SKM-1 (cell line): ENCODE data around the gene ASAH2.
"Not testable (repeated sequence)": the region's sequence is repeated elsewhere in the genome, so short reads cannot be mapped to it uniquely, and the experiment has no call there.

ENCODE experiments used
- DNase-seq: peaks from one replicate; lab custom pipeline; 2025; ENCODE audit not compliant: unreplicated experiment; lab: John Stamatoyannopoulos, UW

The ASAH2 gene

DNA sequence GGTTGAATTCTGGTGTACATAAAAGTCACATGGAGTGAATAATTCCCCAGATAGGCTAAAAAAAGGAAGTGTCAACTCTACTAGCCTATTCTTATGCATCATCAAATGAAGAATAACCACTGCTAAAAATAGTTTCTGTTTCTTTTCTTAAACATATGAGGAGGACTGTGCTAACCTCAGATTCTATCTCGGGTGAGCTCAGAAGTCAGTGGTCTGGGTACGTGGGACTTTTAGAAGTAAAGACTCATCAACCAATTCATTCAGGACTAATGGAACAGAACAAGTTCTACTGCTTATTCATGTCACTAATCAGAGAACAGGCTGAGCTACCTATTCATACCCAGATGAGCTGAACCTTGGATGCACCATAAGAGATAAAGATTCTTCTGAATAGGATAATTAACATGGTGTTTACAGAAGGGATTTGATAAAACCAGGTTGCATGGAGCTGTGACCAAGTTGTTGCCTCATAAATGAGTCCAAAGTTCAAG is 9.5 kb upstream of the ASAH2 start:
- DNase-seq, result no peak

DNA sequence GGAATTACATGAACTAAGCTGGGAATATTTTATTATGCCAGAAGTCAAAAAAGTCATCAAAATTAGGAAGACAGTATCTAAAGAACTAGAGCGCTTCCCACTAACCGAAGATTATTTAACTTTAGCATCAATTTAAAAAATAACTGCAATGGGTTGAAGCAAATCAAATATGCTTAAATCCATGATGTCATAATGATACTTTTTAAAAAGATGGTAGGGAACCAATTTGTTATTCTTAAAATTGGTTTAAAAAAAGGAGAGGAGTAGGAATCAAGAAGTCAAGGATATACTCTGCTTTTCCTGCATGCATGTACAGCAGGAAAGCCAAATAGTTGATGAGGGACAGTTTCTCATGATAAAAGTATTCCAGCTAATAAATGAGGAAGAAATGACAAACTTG is 3.2 kb upstream of the ASAH2 start:
- no peak for DNase-seq

DNA sequence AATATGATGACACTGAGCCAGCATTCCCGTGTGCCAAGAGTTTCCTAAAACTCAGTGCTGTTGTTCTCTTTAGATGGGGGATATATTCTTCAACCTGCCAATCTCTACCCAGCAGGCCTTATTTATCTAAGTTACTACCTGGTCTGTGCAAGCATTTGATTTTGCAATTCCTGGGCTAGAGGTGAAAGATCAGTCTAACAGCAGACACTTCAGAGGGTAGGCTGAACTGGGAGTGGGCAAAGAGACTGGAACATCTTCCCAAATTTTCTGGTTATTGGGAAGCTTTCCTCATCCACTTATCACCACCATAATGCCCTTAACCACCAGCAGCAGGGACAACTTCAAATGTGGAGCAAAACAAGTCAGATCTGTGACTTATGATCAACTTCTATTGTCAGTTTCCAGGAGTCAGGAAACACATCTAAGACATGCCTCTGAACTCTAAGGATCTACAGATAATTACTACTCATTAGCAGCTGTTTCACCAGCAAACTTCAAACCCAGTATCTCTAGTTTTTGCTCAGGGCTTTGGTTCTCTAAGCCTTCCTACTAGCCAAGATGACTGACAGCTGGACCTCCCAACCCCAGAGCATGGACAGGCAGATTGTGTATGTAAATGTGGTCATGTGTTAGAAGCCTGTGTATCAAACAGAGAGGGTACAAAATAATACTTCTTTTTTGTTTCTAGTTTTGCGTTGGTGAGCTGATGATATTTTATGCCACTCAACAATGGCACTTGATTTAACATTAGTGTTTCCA is 1.0 kb downstream of the ASAH2 start:
- DNase-seq, result no peak

GRCh38 chr10:50248598-50248997 is 2.7 kb downstream of the ASAH2 start:
- DNase-seq, result no peak

GRCh38 chr10:50248062-50248461 is 3.3 kb downstream of the ASAH2 start:
- DNase-seq, result no peak

DNA sequence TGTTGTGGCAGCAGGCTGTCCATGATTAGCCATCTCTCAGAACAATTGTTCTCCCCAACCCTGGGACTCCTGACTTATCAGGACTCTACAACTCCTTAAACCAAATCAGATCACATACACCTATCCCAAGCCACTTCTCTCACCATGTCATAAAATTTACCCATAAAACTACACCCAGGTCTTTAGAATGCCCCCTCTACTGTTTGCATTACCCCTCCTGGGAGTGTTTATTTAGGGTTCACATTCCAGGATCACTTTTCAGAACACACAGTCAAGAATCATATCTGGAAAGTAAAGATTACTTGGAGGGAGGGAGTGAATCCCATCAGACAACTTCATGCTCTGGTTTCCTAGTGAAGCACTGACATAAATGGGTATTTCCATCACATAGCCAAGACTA is 7.1 kb downstream of the ASAH2 start:
- DNase-seq, result no peak

- DNase-seq, result no peak
Observed at GRCh38 chr10:50242777-50243176, 8.5 kb downstream of the ASAH2 start.

DNA sequence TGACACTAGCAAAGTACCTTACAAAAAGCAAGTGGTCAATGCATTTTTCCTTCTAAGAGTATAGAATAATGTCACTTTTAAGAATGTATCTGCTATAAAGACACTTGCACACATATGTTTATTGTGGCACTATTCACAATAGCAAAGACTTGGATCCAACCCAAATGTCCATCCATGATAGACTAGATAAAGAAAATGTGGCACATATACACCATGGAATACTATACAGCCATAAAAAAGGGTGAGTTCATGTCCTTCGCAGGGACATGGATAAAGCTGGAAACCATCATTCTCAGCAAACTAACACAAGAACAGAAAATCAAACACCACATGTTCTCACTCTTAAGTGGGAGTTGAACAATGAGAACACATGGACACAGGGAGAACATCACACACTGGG is 9.8 kb downstream of the ASAH2 start:
- not testable (repeated sequence) for DNase-seq

GRCh38 chr10:50234486-50234885 is 16.8 kb downstream of the ASAH2 start:
- no peak for DNase-seq

DNA sequence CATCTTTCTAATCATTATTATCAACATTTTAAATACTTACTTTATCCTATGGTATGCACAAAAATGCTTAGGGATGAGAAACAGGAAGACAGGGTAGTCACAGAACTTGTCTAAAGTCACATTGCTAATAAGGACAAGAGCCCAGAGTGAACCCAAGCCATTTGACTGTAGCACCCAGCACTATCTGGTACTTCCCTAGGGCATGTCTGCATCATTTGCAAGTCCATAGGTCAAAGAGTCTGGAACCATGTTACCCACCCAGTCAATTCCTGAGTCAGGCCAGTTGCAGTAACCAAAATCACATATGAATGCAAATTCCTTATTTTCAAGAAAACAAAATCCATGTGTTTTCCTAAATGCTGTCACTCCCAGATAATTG is 19.1 kb downstream of the ASAH2 start:
- DNase-seq, result no peak

GRCh38 chr10:50231515-50232260 is 19.6 kb downstream of the ASAH2 start:
- no peak for DNase-seq

GRCh38 chr10:50229460-50229859 is 21.9 kb downstream of the ASAH2 start:
- no peak for DNase-seq

DNA sequence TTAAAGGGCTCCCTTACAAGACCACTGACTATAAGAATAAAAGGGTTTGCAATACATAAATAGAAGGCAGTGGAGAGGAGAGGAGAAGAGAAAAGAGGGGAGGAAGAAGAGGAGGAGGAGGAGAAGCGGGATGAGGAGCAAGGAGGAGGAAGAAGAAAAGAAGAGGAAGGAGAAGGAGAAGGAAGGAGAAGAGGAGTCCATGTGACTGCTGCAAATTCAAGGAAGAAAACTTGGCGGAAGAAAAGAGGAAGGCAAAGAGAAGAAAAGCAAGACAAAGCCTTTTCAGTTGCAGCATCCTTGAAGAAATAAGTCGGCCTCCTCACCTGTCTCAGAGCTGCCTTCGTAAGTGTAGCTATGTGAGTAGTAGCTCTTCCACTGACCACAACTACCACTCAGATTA is 22.6 kb downstream of the ASAH2 start:
- no peak for DNase-seq

GRCh38 chr10:50226610-50227009 is 24.7 kb downstream of the ASAH2 start:
- DNase-seq, result no peak

GRCh38 chr10:50224330-50224952 is 26.9 kb downstream of the ASAH2 start:
- DNase-seq, result peak; percentile 19

DNA sequence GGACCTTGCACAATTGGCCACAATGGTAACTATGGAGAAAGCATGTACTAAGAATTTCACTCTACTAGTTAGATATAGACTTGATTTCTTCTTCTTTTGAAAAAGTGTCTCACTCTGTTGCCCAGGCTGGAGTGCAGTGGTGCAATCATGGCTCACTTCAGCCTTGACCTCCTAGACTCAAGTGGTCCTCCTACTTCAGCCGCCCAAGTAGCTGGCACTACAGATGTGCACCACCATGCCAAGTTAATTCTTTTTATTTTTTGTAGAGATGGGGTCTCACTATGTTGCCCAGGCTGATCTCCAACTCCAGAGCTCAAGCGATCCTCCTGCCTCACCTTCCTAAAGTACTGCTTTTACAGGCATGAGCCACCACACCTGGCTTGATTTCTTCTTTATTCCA is 29.1 kb downstream of the ASAH2 start:
- DNase-seq, result no peak

GRCh38 chr10:50221470-50221869 is 29.8 kb downstream of the ASAH2 start:
- DNase-seq, result no peak

- no peak for DNase-seq
Observed at GRCh38 chr10:50219646-50220045, 31.7 kb downstream of the ASAH2 start.

DNA sequence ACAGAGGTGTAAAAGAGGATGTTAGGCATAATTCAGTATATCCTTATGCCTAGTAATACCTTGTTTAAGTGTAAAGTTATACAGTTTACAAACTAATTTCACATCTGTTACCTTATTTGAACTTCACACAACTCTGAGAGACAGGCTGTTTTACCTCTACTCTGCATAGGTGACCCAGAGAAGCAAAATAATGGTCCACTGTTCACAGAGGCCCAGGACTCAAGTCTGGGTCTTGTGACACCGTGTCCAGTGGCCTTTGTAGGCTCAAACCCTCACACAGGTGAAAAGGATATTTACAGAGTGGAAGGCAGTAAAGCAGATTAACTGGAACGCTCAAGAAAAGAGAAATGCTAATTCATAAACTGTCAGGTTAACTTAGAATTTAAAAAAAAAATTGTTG is 32.1 kb downstream of the ASAH2 start:
- no peak for DNase-seq

DNA sequence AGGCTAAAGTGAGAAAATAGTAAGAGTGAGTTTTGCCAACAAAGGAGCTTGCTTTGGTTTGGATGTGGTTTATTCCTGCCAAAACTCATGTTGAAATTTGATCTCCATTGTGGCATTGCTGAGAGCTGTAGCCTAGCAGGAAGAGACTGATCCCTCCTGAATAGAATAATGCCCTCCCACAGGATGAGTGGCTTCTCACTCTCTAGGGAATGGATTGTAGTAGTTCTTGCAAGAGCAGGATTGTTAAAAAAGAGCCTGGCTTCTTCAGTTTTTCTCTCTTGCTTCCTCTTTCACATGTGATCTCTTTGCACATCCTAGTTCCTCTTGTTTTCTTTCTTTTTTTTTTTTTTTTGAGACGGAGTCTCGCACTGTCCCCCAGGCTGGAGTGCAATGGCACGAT is 34.4 kb downstream of the ASAH2 start:
- peak; percentile 12 for DNase-seq

DNA sequence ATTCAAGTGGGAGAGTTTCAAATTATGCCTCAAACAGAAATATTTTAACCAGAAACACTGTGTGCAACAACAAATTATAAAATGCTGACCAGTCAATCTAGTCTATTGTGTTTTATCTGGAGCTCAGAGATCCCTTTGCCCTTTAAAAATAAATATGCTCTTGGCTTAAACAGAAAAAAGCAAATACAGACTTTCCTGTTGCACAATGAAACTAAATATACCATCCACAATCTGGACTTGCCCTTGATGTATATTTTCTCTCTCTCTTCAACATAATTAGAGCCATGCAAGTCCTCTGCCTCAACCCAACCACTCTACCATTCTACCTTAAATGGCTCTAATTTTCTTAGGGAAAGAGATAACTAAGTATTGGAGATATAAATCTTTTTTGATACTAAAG is 34.9 kb downstream of the ASAH2 start:
- no peak for DNase-seq

DNA sequence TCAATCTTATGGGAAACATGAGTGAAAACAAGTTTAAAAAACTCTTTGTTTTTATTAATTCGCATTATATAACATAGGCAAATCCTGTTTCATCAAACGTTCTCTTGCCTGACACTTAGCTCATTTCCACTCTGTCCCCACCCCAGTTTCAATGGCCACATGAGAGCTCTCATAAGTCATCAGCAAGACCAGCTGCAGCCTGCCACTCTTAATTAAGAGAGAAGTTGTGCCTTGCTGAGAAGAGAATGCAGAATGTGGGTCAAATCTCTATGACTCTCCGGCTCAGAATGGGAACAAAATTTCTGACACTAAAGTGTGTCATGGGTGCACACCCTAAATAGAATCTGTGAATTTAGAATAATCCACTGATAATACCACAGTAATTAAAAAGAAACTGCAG is 39.6 kb downstream of the ASAH2 start:
- DNase-seq, result no peak
